ENCODE measurements around the gene MMAB.
A peak's percentile ranks its signal among the peaks of the same experiment; 100 is the strongest.

Gene MMAB

GRCh38 chr12:109535231-109535862 lies 38.0 kb downstream of the MMAB start:
- no peak for DNase-seq

GRCh38 chr12:109534456-109534855 lies 38.8 kb downstream of the MMAB start:
- DNase-seq = no peak

- DNase-seq = no peak
Observed at GRCh38 chr12:109533487-109533740, 39.9 kb downstream of the MMAB start.

- no peak for DNase-seq
Observed at GRCh38 chr12:109532721-109533486, 40.4 kb downstream of the MMAB start.

- DNase-seq = no peak
Observed at GRCh38 chr12:109531411-109531810, 41.9 kb downstream of the MMAB start.

GRCh38 chr12:109529691-109530640 lies 43.3 kb downstream of the MMAB start:
- peak; percentile 46 for DNase-seq

GRCh38 chr12:109527489-109528123 lies 45.7 kb downstream of the MMAB start:
- DNase-seq = no peak

GRCh38 chr12:109525279-109525585 lies 48.1 kb downstream of the MMAB start:
- no peak for DNase-seq

- no peak for DNase-seq
Observed at GRCh38 chr12:109524466-109525278, 48.6 kb downstream of the MMAB start.

GRCh38 chr12:109523504-109523903 lies 49.8 kb downstream of the MMAB start:
- no peak for DNase-seq

GRCh38 chr12:109523071-109523470 lies 50.2 kb downstream of the MMAB start:
- peak; percentile 81 for DNase-seq

GRCh38 chr12:109521831-109522230 lies 51.5 kb downstream of the MMAB start:
- no peak for DNase-seq

GRCh38 chr12:109519787-109520186 lies 53.5 kb downstream of the MMAB start:
- no peak for DNase-seq

GRCh38 chr12:109518820-109519665 lies 54.3 kb downstream of the MMAB start:
- DNase-seq = peak; percentile 77

- DNase-seq = no peak
Observed at GRCh38 chr12:109517619-109518018, 55.7 kb downstream of the MMAB start.

- DNase-seq = no peak
Observed at GRCh38 chr12:109513977-109514376, 59.3 kb downstream of the MMAB start.

GRCh38 chr12:109513051-109513450 lies 60.3 kb downstream of the MMAB start:
- no peak for DNase-seq

- no peak for DNase-seq
Observed at GRCh38 chr12:109512608-109513007, 60.7 kb downstream of the MMAB start.

- DNase-seq = no peak
Observed at GRCh38 chr12:109510196-109510595, 63.1 kb downstream of the MMAB start.

GRCh38 chr12:109504068-109504467 lies 69.2 kb downstream of the MMAB start:
- no peak for DNase-seq
